Tongue (tissue), 2 donors: Measurements from ENCODE around the gene TSEN54. TPM values are rescaled to one million over a fixed set of nuclear protein-coding genes. Genes with fewer than 3 reads are reported as not detected.

Experiments
- DNase-seq: peaks from one replicate; pipeline ENCODE4 v3.0.0-alpha.2; 2015
- total RNA-seq: library from RNA; depleted of rRNA; stranded (reverse); fragments of >200 nt; gene quantifications from one replicate; pipeline ENCODE4 v1.2.3, GENCODE V29; 2014

Gene TSEN54
- total RNA-seq, 1 donor from 2014 or later = 22.9 TPM

GRCh38 chr17:75566416-75566815 lies 50.1 kb downstream of the TSEN54 start:
- no peak for DNase-seq

DNA sequence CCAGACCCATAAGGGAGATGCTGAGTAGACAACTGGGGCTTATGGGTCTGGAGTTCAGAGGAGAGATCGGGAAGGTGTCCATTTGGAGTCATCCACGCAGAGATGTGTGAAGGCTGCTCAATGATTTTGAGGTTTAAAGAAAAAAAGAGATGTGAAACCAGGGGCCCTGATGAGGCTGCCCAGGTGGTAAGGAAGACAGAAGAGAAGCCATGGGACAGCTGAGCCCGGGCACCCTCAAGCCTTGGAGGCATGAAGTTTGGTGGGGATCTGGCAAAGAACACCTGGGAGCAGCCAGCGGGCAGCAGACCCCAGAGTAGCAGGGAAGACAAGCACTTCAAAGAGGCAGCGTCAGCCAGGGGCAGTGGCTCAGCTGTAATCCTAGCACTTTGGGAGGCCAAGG lies 50.5 kb downstream of the TSEN54 start:
- no peak for DNase-seq

DNA sequence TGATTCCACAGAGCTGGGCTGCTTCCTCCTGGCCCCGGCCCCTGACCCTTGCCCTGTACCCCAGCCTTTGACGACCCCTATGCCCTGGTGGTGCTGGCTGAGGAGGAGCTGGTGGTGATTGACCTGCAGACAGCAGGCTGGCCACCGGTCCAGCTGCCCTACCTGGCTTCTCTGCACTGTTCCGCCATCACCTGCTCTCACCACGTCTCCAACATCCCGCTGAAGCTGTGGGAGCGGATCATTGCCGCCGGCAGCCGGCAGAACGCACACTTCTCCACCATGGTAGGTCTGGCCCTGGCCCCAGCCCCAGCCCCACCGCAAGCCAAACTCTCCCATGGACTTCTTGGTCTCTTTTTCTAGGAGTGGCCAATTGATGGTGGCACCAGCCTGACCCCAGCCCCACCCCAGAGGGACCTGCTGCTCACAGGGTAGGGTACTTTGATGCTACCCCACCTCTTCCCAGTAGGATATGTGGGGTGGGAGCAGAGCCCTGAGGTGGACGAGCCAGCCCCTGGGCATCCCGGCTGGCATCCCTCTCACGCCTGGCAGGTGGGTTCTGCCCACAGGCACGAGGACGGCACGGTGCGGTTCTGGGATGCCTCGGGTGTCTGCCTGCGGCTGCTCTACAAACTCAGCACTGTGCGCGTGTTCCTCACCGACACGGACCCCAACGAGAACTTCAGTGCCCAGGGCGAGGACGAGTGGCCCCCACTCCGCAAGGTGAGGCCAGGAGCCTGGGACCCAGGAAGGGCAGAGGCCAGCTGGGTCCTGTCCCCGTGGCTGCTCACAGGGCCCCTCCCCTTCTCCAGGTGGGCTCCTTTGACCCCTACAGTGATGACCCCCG lies 52.3 kb downstream of the TSEN54 start:
- DNase-seq = no peak

GRCh38 chr17:75570034-75570676 lies 53.8 kb downstream of the TSEN54 start:
- DNase-seq = no peak

- no peak for DNase-seq
Observed at GRCh38 chr17:75570772-75571171, 54.4 kb downstream of the TSEN54 start.

DNA sequence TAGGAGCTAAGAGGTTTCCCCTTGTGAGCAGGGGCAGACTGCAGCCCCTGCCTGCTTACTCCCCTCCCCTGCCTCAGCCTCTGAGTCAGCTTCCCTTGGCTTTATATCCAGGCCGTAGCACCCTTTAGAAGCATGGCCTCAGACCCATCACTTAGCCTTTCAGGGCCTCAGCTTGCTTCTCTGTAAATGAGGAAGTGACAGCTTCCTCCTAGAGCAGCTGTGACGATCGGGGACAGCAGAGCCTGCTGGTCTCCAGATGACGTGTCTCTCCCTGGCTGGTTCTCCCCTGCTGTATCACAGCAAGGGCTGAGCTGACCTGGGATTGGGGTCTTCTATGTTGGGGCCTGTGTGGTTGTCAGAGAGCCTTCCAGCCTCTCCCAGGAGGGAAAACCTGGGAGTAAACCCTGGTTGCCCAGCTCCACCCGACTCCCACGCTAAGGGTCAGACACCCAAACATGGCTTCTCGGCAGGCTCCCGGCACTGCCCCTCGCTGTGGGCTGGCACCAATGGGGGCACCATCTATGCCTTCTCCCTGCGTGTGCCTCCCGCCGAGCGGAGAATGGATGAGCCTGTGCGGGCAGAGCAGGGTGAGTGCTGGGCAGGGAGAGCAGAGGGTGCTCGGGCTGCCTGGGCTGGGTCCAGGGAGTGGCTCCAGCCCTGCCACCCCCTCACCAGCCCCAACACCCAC lies 55.0 kb downstream of the TSEN54 start:
- DNase-seq = peak; percentile 31

DNA sequence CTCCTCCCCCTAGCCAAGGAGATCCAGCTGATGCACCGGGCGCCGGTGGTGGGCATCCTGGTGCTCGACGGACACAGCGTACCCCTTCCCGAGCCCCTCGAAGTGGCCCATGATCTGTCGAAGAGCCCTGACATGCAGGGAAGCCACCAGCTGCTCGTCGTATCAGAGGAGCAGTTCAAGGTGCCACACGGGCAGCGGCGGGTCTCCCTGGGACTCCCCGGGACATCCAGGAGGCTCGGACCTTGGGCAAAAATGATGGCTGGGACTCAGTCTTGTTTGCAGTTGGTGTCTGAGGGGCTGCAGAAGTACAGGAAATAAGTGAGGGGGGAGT lies 55.5 kb downstream of the TSEN54 start:
- DNase-seq = no peak

DNA sequence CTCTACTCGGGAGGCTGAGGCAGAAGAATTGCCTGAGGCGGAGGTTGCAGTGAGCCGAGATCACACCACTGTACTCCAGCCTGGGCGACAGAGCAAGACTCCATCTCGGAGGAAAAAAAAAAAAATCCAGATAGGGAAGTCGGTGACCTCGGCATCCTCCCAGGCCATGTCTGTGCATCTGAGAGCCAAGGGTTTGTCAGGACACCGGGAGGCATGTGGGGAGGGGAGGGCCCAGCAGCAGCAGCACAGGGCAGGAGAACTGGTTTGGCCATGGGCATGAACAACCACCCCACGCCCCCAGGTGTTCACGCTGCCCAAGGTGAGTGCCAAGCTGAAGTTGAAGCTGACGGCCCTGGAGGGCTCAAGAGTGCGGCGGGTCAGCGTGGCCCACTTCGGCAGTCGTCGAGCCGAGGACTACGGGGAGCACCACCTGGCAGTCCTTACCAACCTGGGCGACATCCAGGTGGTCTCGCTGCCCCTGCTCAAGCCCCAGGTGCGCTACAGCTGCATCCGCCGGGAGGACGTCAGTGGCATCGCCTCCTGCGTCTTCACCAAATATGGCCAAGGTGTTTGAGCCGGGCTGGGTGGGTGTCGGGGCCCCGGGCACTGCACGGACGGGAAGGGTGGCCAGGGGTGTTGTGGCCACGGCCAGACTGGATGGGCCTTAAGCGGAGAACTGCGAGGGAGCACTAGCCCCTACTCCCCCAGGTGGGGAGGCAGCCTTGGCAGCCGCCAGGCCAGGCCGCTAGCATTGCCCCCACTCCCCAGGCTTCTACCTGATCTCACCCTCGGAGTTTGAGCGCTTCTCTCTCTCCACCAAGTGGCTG lies 56.6 kb downstream of the TSEN54 start:
- no peak for DNase-seq

DNA sequence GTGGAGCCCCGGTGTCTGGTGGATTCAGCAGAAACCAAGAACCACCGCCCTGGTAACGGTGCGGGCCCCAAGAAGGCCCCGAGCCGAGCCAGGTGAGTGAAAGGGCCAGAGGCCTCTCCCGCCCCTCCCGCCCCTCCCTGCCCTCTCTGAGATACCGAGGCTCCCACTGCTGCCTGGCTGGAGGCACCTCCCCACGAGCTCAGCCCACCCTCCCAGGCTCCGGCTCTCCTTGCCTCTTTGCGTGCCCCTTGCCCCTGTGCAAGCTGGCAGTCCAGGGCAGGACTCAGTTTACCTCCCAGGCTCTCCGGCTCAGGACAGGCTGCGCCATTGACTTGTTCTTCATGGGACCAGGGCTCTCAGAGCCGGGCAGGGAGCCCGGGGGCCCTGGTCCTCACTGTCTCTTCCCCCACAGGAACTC lies 57.2 kb downstream of the TSEN54 start:
- DNase-seq = no peak

- DNase-seq = no peak
Observed at GRCh38 chr17:75573994-75574393, 57.7 kb downstream of the TSEN54 start.

Other genes with a start within 250 kb of the TSEN54 start
- gene MIF4GD, start 245.3 kb upstream of the TSEN54 start, total RNA-seq = 9.1 TPM
- 4.9 TPM for gene SLC25A19, start 227.1 kb upstream of the TSEN54 start, total RNA-seq
- 99.6 TPM for gene GRB2, start 110.8 kb upstream of the TSEN54 start, total RNA-seq
- gene TMEM94, start 59.9 kb upstream of the TSEN54 start, total RNA-seq = 72.3 TPM
- gene CASKIN2, start 991 bp upstream of the TSEN54 start, total RNA-seq = 22.4 TPM
- 19.9 TPM for gene LLGL2, start 9.2 kb downstream of the TSEN54 start, total RNA-seq
- gene MYO15B, start 71.3 kb downstream of the TSEN54 start, total RNA-seq = 63.4 TPM
- 5.9 TPM for gene SMIM5, start 116.9 kb downstream of the TSEN54 start, total RNA-seq
- 21.5 TPM for gene RECQL5, start 150.6 kb downstream of the TSEN54 start, total RNA-seq
- gene SAP30BP, start 150.8 kb downstream of the TSEN54 start, total RNA-seq = 57.0 TPM
- gene ITGB4, start 204.9 kb downstream of the TSEN54 start, total RNA-seq = 48.2 TPM
- 17.6 TPM for gene GALK1, start 248.7 kb downstream of the TSEN54 start, total RNA-seq